ENCODE data around the gene GABARAP.

The GABARAP gene

DNA sequence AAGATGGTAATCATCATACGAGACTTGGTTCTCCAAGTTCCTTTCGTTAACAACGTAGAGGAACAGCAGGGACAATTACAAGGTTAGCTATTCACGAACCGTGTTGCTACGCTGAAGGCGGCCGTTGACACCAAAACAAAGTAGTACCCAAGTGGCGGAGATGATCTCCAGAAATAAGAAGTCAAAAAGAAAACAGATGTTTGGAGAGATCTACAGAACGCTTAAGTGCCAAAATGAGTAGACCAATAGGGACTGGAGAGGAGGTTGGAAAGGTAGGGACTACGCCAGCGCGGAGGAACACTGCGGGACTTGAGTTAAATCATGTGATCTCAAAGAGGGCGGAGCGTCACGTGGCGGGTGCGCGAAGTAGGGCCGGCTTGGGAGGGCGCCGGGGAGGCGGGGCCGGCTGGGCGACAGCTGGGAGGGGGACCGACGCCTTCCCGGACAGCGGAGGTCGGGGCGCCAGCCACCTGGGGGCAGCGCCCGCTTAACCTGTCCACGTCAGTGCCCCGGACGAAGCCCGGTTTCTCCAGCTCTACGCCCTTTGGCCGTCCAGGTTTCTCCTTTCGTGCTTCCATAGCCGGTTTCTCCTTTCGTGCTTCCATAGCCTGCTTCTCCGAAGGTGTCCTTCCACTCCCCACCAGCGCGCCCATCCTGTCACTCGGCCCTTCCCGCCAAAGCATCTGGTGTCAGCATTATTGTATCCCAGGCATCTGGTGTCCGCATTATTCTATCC is 636 bp upstream of the GABARAP start (continued):
- TF ChIP-seq TSHZ1 (tag by site-specific recombination; IDR thresholded peaks at IDR 0.05; ENCODE audit: borderline replicate concordance) (peak; percentile 95), ZNF433 (tag by site-specific recombination; IDR thresholded peaks at IDR 0.05; ENCODE audit: low read depth) (no peak), ZNF623 (tag by site-specific recombination; IDR thresholded peaks at IDR 0.05) (peak; percentile 56; the same call in 1 of the 2 replicates), ZNF473 (tag by site-specific recombination; IDR thresholded peaks at IDR 0.05) (no peak), ZNF366 (tag by site-specific recombination; conservative IDR thresholded peaks at IDR 0.05) (peak; percentile 74), ZXDB (tag by site-specific recombination; IDR thresholded peaks at IDR 0.05) (peak; percentile 97), MEIS1 (CRISPR knock-in tag; IDR thresholded peaks at IDR 0.05; ENCODE audit: borderline replicate concordance) (no peak), ZNF654 (tag by site-specific recombination; IDR thresholded peaks at IDR 0.05; ENCODE audit: low read depth) (0 out of 2 replicates have a peak, but pooled peaks have one; percentile 9), ZNF580 (tag by site-specific recombination; IDR thresholded peaks at IDR 0.05) (peak; percentile 99), ZNF239 (tag by site-specific recombination; IDR thresholded peaks at IDR 0.05) (0 out of 2 replicates have a peak, but pooled peaks have one; percentile 62), BCL11B (tag by site-specific recombination; IDR thresholded peaks at IDR 0.05; ENCODE audit: low read depth) (0 out of 2 replicates have a peak, but pooled peaks have one; percentile 17), ZNF394 (tag by site-specific recombination; IDR thresholded peaks at IDR 0.05; ENCODE audit: borderline replicate concordance) (peak; percentile 80), ZNF112 (tag by site-specific recombination; IDR thresholded peaks at IDR 0.05) (no peak), YY2 (tag by site-specific recombination; IDR thresholded peaks at IDR 0.05) (peak; percentile 86), ZNF426 (tag by site-specific recombination; IDR thresholded peaks at IDR 0.05) (no peak), SCRT2 (tag by site-specific recombination; IDR thresholded peaks at IDR 0.05) (peak; percentile 39; the same call in 1 of the 2 replicates), KLF16 (tag by site-specific recombination; IDR thresholded peaks at IDR 0.05) (peak; percentile 100), SP7 (tag by site-specific recombination; IDR thresholded peaks at IDR 0.05) (peak; percentile 98), ZNF658 (tag by site-specific recombination; IDR thresholded peaks at IDR 0.05) (no peak), ZNF600 (tag by site-specific recombination; IDR thresholded peaks at IDR 0.05) (peak; percentile 99), ZNF10 (tag by site-specific recombination; IDR thresholded peaks at IDR 0.05) (0 out of 2 replicates have a peak, but pooled peaks have one; percentile 43), ZNF23 (tag by site-specific recombination; IDR thresholded peaks at IDR 0.05; ENCODE audit: borderline replicate concordance) (no peak), WT1 (tag by site-specific recombination; IDR thresholded peaks at IDR 0.05) (peak; percentile 86), PRDM1 (tag by site-specific recombination; IDR thresholded peaks at IDR 0.05) (0 out of 2 replicates have a peak, but pooled peaks have one; percentile 24), KLF10 (tag by site-specific recombination; IDR thresholded peaks at IDR 0.05) (peak; percentile 96), ZBTB20 (tag by site-specific recombination; IDR thresholded peaks at IDR 0.05) (peak; percentile 54), ZNF747 (tag by site-specific recombination; IDR thresholded peaks at IDR 0.05) (no peak), ZSCAN16 (tag by site-specific recombination; IDR thresholded peaks at IDR 0.05) (no peak; the same call in 1 of the 2 replicates)
- TF ChIP-seq, protein P1, sequence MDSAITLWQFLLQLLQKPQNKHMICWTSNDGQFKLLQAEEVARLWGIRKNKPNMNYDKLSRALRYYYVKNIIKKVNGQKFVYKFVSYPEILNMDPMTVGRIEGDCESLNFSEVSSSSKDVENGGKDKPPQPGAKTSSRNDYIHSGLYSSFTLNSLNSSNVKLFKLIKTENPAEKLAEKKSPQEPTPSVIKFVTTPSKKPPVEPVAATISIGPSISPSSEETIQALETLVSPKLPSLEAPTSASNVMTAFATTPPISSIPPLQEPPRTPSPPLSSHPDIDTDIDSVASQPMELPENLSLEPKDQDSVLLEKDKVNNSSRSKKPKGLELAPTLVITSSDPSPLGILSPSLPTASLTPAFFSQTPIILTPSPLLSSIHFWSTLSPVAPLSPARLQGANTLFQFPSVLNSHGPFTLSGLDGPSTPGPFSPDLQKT (IDR thresholded peaks at IDR 0.05; ENCODE audit: borderline replicate concordance, low read depth, low read length) = no peak
- TF ChIP-seq, protein P2, sequence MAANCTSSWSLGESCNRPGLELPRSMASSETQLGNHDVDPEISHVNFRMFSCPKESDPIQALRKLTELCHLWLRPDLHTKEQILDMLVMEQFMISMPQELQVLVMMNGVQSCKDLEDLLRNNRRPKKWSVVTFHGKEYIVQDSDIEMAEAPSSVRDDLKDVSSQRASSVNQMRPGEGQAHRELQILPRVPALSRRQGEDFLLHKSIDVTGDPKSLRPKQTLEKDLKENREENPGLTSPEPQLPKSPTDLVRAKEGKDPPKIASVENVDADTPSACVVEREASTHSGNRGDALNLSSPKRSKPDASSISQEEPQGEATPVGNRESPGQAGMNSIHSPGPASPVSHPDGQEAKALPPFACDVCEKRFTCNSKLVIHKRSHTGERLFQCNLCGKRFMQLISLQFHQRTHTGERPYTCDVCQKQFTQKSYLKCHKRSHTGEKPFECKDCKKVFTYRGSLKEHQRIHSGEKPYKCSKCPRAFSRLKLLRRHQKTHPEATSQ (tag by site-specific recombination; IDR thresholded peaks at IDR 0.05) = peak; percentile 97
- TF ChIP-seq, protein P3, sequence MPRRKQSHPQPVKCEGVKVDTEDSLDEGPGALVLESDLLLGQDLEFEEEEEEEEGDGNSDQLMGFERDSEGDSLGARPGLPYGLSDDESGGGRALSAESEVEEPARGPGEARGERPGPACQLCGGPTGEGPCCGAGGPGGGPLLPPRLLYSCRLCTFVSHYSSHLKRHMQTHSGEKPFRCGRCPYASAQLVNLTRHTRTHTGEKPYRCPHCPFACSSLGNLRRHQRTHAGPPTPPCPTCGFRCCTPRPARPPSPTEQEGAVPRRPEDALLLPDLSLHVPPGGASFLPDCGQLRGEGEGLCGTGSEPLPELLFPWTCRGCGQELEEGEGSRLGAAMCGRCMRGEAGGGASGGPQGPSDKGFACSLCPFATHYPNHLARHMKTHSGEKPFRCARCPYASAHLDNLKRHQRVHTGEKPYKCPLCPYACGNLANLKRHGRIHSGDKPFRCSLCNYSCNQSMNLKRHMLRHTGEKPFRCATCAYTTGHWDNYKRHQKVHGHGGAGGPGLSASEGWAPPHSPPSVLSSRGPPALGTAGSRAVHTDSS (tag by site-specific recombination; IDR thresholded peaks at IDR 0.05) = peak; percentile 71
